Measurements from ENCODE around the gene CYP27C1.

Gene CYP27C1

DNA sequence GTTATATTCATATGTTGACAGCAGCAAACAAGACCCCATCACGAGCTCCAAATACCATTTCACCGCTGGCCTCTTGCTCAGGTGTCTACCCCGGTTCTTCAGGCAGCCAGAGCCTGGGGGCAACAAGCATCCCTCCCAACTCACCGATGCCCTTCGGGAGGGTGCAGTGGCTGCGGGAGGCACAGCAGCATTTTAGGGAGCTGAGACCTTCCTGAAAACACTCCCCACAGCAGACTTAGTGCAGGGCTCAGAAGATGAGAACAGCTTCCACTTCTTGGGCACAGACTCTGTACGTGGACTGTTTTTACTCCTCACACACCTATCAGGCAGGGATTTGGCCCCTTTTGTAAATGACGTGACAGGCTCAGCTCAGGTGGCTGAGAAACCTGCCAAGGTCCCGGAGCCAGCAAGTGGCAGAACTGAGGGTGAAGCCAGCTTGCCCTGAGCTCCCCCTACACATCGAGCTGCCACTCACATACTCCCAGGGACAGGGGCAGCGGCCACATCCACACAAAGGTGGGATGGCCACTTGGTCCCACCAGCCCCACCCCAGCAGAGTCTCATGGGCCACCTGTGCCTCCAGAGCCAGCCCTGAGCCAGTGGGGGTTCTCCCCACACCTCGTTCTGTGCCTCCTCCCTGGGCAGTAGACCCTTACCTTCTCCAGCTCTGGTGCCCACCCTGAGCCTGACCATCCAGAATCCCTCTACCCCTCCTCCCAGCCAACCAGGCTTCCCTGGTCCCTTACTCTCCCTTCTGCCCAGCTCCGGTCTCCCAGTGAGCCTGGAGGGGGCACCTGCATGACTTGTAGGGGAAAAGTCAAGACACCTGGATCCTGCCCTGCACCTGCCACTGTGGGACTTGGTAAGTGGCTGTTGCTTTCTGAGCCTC, 28.5 kb downstream of the CYP27C1 start:
- no peak for DNase-seq

DNA sequence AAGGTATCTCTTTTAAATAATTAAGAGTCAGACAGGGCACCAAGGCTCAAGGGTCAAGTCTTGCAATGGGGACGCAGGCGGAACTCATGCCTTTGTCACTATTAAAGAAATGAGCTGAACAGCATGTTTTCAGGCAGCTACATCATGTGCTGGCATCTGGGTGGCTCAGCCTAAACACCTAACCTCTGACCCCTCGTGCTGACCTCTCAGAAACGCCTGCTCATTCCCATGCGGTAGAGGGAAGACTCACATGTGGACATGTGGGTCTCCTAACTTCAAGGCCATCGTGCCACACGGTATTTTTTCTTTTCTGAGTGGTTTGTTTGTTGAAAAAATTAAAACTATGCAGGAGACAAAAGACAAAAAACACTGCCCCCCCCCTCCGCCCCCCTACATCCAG, 31.3 kb downstream of the CYP27C1 start:
- DNase-seq = no peak

DNA sequence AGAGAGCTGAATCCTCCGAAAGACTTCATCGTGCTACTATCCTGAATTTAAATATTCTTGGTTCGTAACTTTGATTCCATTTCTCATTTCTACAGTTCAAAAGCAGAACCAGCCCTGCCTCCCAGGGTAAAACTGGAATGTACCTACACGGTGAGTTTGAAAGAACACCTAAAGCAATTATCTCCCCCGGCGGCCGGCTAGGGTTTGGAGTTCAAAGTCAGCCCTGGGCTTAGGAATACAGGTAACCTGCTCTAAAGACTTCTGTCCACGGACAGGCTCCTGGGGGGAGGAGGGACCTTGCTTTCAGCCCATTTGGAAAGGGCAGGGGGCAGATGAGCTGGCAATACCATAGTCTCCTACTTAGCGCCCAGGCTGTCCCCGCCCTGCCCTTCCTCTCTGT, 32.3 kb downstream of the CYP27C1 start:
- no peak for DNase-seq

DNA sequence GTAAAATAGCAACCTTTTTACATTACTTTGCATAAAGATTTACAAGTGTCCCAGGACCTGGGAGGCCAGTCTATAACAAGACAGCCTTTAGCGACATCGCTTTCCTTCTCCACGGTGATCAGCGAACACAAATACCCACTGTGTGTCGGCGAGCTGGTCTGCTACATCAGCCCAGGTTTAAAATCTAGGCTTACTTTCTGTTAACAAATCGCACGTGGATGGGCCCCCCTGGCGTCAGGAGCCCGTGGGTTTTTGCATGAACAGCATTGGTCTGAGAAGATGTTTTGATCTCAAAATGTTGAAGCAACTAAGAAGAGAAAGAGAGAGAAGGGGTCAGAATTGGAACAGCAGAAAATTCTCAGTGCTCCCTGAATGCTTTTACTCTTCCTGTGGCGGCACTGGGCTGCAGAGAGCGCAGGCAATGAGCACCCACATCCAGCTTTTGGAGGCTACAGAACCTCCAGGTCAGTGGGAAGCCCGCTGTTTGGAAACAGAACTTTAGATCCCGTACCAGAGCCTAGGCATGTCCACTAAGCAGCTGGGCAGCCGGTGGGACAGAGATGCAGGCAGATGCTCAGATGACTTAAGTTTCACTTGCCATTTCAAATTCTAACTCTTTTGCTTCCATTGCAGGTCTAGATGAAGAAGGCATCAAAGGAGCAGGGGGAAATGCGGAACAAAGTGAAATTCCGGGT, 32.9 kb downstream of the CYP27C1 start:
- no peak for DNase-seq

DNA sequence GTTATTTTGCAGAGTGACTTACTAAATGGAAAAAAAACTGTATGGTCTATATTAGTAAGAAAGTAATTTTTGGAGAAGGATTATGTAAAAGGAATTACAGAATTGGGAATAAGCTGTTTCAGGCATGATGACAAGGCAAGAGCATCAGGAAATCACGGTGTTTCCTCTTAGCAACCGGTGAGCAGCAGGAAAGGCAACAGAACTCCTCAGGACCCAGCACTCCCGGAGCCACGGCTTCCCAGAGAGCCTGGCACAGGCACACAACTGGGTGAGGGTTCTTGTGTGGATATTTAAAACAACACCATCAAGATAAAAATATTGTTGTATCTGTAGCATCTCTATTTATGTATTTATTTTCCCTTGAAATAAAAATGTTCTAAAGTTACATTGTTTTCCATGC, 34.4 kb downstream of the CYP27C1 start:
- DNase-seq = no peak

DNA sequence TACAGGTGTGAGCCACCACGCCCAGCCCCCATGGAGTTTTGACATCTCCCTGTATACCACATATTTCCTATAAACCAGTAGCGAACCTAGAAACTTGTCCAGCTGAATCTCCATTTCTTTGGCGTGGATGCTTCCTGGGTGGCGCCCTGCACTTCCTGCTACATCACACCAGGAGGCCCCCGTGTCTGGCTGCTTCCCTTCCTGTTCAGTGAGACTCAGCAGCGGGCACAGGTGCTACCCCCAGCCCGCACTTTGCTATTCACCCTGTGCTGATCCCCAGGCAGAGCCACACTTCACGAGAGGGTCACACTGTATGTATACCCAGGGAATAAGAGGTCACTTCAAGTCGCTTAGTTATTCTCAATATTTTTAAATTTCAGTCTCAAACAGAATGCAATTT, 35.0 kb downstream of the CYP27C1 start:
- DNase-seq = no peak

DNA sequence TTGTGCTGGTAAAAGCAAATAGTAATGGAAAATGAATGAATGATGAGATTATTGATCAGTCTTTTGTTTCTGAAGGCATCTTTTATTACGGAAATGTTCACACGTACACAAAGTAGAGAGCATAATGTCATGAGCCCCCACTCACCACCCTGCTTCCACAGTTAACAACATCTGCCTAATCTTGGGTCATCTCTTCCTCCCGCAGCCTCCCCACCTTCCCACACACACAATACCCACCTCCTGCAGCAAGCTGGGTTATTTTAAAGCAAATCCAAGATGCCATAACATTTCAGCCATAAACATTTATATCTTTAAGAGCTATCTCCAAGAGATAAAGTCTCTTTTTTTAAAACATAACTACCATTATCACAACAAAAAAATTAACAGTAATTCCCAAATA, 36.3 kb downstream of the CYP27C1 start:
- DNase-seq = no peak

DNA sequence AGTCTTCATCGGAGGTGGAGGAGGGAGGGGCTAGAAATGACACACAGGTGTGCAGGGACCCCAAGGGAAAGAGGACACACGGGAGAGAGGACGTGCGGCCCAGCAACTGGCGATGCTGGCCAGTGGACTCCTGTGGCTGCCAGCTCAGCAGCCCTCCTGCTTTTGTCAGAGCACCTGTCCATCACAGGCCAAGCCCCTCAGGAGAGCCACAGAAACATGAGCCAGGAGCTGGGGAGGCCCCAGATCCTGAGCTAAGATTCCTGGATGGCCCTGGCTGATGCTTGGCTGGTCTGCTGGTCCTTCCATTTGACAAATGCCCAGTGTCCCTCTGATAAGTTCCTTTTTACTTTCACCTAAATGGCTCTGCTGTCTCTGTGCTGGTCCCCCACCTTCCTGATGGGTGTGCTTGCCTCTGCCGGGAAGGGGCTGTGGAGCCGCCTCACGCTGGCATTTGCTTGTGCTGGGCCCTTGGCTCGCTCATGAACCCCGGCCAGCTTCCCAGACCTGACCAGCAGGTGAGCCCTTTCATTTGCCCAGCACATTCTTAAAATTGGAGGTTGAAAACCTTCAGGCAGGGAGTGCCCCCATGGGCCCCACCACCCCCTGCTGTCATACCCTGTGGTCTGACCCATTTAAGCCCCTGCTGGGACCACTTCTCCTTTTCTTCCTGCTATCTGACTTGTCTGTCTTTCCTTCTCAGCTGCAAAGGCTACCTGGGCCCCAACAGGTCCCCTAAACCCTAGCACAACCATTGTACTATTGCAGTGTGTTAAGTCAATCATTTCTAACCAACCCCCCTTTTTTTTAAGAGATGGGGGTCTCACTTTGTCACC, 37.3 kb downstream of the CYP27C1 start:
- no peak for DNase-seq

GRCh38 chr2:127181851-127182250, 38.2 kb downstream of the CYP27C1 start:
- no peak for DNase-seq

GRCh38 chr2:127179766-127180165, 40.3 kb downstream of the CYP27C1 start:
- DNase-seq = no peak

- DNase-seq = no peak
Observed at GRCh38 chr2:127177617-127178263, 42.4 kb downstream of the CYP27C1 start.

DNA sequence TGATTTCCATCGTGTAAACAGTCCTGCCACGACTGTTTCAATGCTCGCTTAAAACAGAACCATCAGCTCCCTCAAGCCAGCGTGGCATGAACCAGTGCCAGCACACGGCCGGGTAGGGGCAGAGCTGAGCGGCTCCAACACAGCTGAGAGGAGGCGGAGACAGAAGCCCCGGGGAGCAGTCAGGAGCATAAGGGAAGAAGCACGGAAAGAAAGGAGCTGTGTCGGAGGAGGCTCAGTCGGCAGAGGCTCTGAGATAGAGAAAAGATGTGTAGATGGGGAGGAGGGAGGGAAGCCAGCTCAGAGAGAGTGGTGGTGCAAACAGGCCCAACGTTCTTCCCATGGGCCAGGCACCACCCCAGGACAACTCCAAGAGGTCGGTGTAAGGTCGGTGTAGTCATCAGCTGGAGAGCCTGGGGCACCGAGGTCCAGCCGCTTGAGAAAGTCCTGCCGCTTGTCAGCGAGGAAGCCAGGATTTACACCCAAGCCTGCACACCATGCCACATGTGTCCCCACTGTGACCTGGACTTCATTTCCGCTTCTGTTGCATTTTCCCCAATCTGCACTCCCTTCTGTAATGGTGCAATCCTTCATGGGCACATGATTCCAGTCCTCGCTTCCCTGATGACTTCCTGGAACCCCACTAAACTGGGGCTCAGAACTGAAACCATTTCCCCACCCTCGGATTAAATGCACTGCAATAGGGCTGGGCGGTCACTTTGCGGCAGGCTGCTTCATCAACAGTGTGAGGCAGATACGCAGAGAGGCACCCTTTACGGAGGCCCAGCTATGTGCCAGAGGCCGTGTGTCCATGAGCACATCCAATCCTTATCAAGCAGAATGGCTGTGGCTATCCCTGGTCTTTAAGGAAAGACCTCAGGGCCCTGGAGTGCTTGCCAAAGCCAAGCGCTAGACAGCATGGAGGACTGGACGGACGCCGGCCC, 43.5 kb downstream of the CYP27C1 start:
- no peak for DNase-seq

DNA sequence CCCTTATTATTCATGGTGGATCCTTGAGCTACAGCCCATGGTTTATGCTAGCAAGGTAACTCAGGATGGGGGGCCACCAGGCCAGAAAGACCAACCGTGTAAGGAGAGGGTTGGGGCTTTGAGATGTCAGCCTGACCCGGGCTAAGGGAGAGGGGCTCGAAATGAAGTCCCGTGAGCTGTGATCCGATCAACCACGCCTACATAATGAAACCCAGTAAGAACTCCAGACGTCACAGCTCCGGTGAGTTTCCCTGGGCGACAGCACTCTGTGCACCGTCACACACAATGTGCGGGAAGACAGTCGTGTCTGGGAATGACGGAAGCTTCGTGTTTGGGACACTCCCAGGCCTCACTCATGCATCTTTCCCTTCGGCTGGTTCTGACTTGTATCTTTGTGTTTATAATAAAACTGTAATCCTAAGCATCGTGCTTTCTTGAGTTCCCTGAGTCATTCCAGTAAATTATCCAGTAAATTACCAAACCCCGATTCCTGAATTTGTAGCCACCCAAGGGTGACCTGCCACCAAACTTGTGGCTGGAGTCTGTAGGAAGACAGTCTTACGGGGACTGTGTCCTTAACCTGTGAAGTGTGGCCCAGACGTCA, 44.2 kb downstream of the CYP27C1 start:
- DNase-seq = no peak

GRCh38 chr2:127175041-127175721, 44.9 kb downstream of the CYP27C1 start:
- DNase-seq = no peak

- no peak for DNase-seq
Observed at GRCh38 chr2:127174640-127175039, 45.5 kb downstream of the CYP27C1 start.

GRCh38 chr2:127174136-127174535, 46.0 kb downstream of the CYP27C1 start:
- DNase-seq = no peak

GRCh38 chr2:127173057-127173456, 47.0 kb downstream of the CYP27C1 start:
- DNase-seq = no peak

GRCh38 chr2:127172306-127172705, 47.8 kb downstream of the CYP27C1 start:
- no peak for DNase-seq

GRCh38 chr2:127170452-127171197, 49.5 kb downstream of the CYP27C1 start:
- DNase-seq = no peak

- DNase-seq = no peak
Observed at GRCh38 chr2:127170021-127170420, 50.1 kb downstream of the CYP27C1 start.

All from NCI-H2029 treated with DMSO at 0.1 percent for 48 hours (cell line).